HG02798 (cell line): ENCODE measurements around the gene SLC39A11.
"Not testable (repeated sequence)": the region's sequence is repeated elsewhere in the genome, so short reads cannot be mapped to it uniquely, and the experiment has no call there.

Experiments
- ATAC-seq: cut with Tn5 transposase; IDR thresholded peaks from one replicate; pipeline ENCODE4 v1.9.1; 2021; ENCODE audit warnings: mild to moderate bottlenecking; ENCODE audit not compliant: unreplicated experiment, poor library complexity

SLC39A11 gene

GRCh38 chr17:73092523-73093135, at the start of gene SLC39A11:
Gene SLC39A11, minus strand, starts transcription at chr17:73092688. Its CDS starts 3,924 bp downstream, at chr17:73088764.
- peak; percentile 99 for ATAC-seq

- ATAC-seq: no peak
Observed at GRCh38 chr17:73141411-73141810, 48.9 kb upstream of the SLC39A11 start.

- no peak for ATAC-seq
Observed at GRCh38 chr17:73140566-73140965, 48.1 kb upstream of the SLC39A11 start.

GRCh38 chr17:73139296-73139695, 46.8 kb upstream of the SLC39A11 start:
- no peak for ATAC-seq

GRCh38 chr17:73138541-73139138, 46.2 kb upstream of the SLC39A11 start:
- no peak for ATAC-seq

- no peak for ATAC-seq
Observed at GRCh38 chr17:73137376-73137775, 44.9 kb upstream of the SLC39A11 start.

GRCh38 chr17:73135766-73136165, 43.3 kb upstream of the SLC39A11 start:
- ATAC-seq: no peak

GRCh38 chr17:73133911-73134649, 41.6 kb upstream of the SLC39A11 start:
- ATAC-seq: no peak

GRCh38 chr17:73132085-73132492, 39.6 kb upstream of the SLC39A11 start:
- no peak for ATAC-seq

- not testable (repeated sequence) for ATAC-seq
Observed at GRCh38 chr17:73131439-73131838, 39.0 kb upstream of the SLC39A11 start.

- ATAC-seq: no peak
Observed at GRCh38 chr17:73130977-73131376, 38.5 kb upstream of the SLC39A11 start.

- no peak for ATAC-seq
Observed at GRCh38 chr17:73128496-73128895, 36.0 kb upstream of the SLC39A11 start.

GRCh38 chr17:73126716-73127473, 34.4 kb upstream of the SLC39A11 start:
- no peak for ATAC-seq

- ATAC-seq: no peak
Observed at GRCh38 chr17:73123606-73124320, 31.3 kb upstream of the SLC39A11 start.

- ATAC-seq: no peak
Observed at GRCh38 chr17:73122953-73123605, 30.6 kb upstream of the SLC39A11 start.

GRCh38 chr17:73121506-73121905, 29.0 kb upstream of the SLC39A11 start:
- no peak for ATAC-seq

- ATAC-seq: no peak
Observed at GRCh38 chr17:73119631-73120030, 27.1 kb upstream of the SLC39A11 start.

GRCh38 chr17:73118951-73119391, 26.5 kb upstream of the SLC39A11 start:
- ATAC-seq: no peak

- no peak for ATAC-seq
Observed at GRCh38 chr17:73118139-73118538, 25.7 kb upstream of the SLC39A11 start.

GRCh38 chr17:73112246-73112645, 19.8 kb upstream of the SLC39A11 start:
- ATAC-seq: no peak
